Measurements from ENCODE around the gene VAC14. TPM values are rescaled to one million over a fixed set of nuclear protein-coding genes. Genes with fewer than 3 reads are reported as not detected.
A peak's percentile ranks its signal among the peaks of the same experiment; 100 is the strongest.

Gene VAC14
- total RNA-seq, 1 experiment from 2014 or later: 49.9 TPM

DNA sequence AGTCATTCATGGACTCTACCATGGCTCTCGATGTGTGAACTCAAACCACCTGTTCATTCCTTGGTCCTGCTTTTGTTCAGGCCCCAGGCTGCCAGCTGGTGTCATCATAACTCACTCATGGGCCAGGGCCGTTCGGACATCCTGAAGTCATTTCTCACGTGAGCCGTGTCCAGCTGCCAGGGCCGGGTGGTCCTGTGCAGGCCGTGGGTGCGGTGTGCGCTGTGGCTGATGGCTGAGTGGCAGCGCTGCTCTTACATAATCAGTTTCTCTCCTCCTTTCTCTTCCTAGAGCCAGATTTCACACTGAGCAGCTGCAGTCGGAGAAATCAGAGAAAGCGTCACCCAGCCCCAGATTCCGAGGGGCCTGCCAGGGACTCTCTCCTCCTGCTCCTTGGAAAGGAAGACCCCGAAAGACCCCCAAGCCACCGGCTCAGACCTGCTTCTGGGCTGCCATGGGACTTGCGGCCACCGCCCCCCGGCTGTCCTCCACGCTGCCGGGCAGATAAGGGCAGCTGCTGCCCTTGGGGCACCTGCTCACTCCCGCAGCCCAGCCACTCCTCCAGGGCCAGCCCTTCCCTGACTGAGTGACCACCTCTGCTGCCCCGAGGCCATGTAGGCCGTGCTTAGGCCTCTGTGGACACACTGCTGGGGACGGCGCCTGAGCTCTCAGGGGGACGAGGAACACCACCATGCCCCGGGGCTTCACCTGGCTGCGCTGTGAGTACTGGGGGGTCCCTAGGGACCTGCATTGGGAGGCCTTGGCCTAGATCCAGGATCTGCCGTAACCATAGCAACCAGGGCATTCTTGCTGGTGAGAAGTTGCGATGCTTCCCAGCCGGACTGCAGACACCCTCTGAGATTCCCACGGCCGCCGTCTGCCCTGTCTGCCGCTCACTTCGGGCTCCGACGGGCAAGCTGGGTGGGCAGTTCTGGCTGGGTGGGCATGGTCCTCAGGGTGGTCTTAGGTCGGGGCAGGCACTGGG, 154.4 kb downstream of the VAC14 start, which contains the start of gene IL34:
Gene IL34 (plus strand): TSS at position 300 of the 982 bp plus-strand sequence. CDS start 389 bp downstream, at position 689.
- no peak within 1 kb of the TSS for H3K18ac ChIP-seq (ENCODE audit: insufficient read length, low read depth, low read length)
- no peaks in the 10 kb centered on the region for H3K79me1 ChIP-seq (ENCODE audit: insufficient read depth, low read depth, low read length, poor library complexity, severe bottlenecking)
- no peaks in the 10 kb centered on the region; the same call in 1 of the 2 replicates for H3K27me3 Mint-ChIP-seq (ENCODE audit: low read depth)
- no peak within 1 kb of the TSS for H2AK5ac ChIP-seq (ENCODE audit: insufficient read length, low read length)
- H4K91ac ChIP-seq (ENCODE audit: insufficient read length, low read depth, low read length): no peak within 1 kb of the TSS
- H4K20me1 ChIP-seq (ENCODE audit: control insufficient read depth, insufficient read depth, insufficient read length): no peaks in the 10 kb centered on the region
- no peak within 1 kb of the TSS for H2AFZ ChIP-seq (ENCODE audit: low read length)
- no peak within 1 kb of the TSS for H3K4ac ChIP-seq (ENCODE audit: low read depth, low read length)
- H3K27ac Mint-ChIP-seq: peak within 1 kb of the TSS; percentile 9 to 90 (median 20); a peak in 4 of 7 replicates
- H3K4me1 ChIP-seq (ENCODE audit: insufficient read depth, low read length): no peaks in the 10 kb centered on the region
- no peak within 1 kb of the TSS for H2BK120ac ChIP-seq (ENCODE audit: low read depth, low read length, poor library complexity, severe bottlenecking)
- H2BK12ac ChIP-seq (ENCODE audit: insufficient read length, low read depth, low read length): no peak within 1 kb of the TSS
- peaks cover 4 to 6% of the 10 kb centered on the region in 2 experiments; a peak in 2 of 5 replicates for H3K9me3 Mint-ChIP-seq
- no peak within 1 kb of the TSS; a peak in 1 of 5 replicates for H3K4me3 Mint-ChIP-seq
- H3K36me3 Mint-ChIP-seq (ENCODE audit: insufficient read depth in 1 of 3, low read depth in 3 of 3): peaks cover 0 to 11% (median 6%) of the 10 kb centered on the region in 3 experiments; a peak in 6 of 7 replicates
- WGBS (ENCODE audit: extremely low coverage, insufficient read length, low lambda C conversion rate): no CpG with 5 or more reads among the region's 39 CpGs
- no peak within 1 kb of the TSS for H3K27ac ChIP-seq (ENCODE audit: insufficient read length, low read depth, low read length)
- H3K79me2 ChIP-seq (ENCODE audit: insufficient read depth, low read length): no peaks in the 10 kb centered on the region
- no peak within 1 kb of the TSS for H2BK5ac ChIP-seq (ENCODE audit: insufficient read length, low read length)
- H4K5ac ChIP-seq (ENCODE audit: insufficient read length, low read depth, low read length): no peak within 1 kb of the TSS
- no peak within 1 kb of the TSS for H3K23ac ChIP-seq (ENCODE audit: insufficient read length, low read depth, low read length)
- H2BK15ac ChIP-seq (ENCODE audit: low read depth, low read length): no peak within 1 kb of the TSS
- peaks cover 12 to 13% of the 10 kb centered on the region in 2 experiments for H3K4me1 Mint-ChIP-seq
- no peak within 1 kb of the TSS for H3K14ac ChIP-seq (ENCODE audit: insufficient read depth, low read length)
- H3K27me3 ChIP-seq (ENCODE audit: insufficient read depth, low read length): no peaks in the 10 kb centered on the region
- peak; percentile 26 for DNase-seq
- H2BK20ac ChIP-seq (ENCODE audit: low read depth, low read length, poor library complexity, severe bottlenecking): no peak within 1 kb of the TSS
- H4K8ac ChIP-seq (replicated peaks; ENCODE audit: insufficient read length, low read depth, low read length): no peak within 1 kb of the TSS
- H3K23me2 ChIP-seq (ENCODE audit: insufficient read length, low read depth, low read length, poor library complexity, severe bottlenecking): no peaks in the 10 kb centered on the region
- H3K4me2 ChIP-seq (ENCODE audit: insufficient read depth, insufficient read length, low read length): no peak within 1 kb of the TSS
- no peak within 1 kb of the TSS for H3K9ac ChIP-seq (ENCODE audit: extremely low read depth, insufficient read length, low read length)
- TF ChIP-seq, protein P1, sequence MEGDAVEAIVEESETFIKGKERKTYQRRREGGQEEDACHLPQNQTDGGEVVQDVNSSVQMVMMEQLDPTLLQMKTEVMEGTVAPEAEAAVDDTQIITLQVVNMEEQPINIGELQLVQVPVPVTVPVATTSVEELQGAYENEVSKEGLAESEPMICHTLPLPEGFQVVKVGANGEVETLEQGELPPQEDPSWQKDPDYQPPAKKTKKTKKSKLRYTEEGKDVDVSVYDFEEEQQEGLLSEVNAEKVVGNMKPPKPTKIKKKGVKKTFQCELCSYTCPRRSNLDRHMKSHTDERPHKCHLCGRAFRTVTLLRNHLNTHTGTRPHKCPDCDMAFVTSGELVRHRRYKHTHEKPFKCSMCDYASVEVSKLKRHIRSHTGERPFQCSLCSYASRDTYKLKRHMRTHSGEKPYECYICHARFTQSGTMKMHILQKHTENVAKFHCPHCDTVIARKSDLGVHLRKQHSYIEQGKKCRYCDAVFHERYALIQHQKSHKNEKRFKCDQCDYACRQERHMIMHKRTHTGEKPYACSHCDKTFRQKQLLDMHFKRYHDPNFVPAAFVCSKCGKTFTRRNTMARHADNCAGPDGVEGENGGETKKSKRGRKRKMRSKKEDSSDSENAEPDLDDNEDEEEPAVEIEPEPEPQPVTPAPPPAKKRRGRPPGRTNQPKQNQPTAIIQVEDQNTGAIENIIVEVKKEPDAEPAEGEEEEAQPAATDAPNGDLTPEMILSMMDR (conservative IDR thresholded peaks at IDR 0.05): no peak
- H3K9me3 ChIP-seq (ENCODE audit: control insufficient read depth, low read depth, low read length): no peaks in the 10 kb centered on the region
- H3T11ph ChIP-seq (ENCODE audit: low read length): no peak within 1 kb of the TSS
- no peak within 1 kb of the TSS for H3K56ac ChIP-seq (ENCODE audit: insufficient read length, low read depth, low read length)
